Activated T-helper 1 cell treated with anti-CD3 and anti-CD28 coated beads, Interleukin-12 subunit alpha, Interleukin-12 subunit beta, Interleukin-2, Interleukin-4 antibody, amounts not matched to agents 30 ng/mL and 10 ng/mL and 1 ng/mL, durations not matched to agents 14 hours and 24 hours and 36 hours (primary cell): ENCODE results near the gene UBE2I. TPM values are rescaled to one million over a fixed set of nuclear protein-coding genes. Genes with fewer than 3 reads are reported as not detected.

ENCODE experiments used
- DNase-seq: peaks from one replicate; pipeline ENCODE4 v3.0.0; 2021; ENCODE audit warnings: low spot score
- H3K27ac Mint-ChIP-seq: one replicate; pipeline ENCODE4 v1.8.0; 2021; ENCODE audit warnings: mild to moderate bottlenecking, mixed read lengths
- H3K27me3 Mint-ChIP-seq: one replicate; pipeline ENCODE4 v1.8.0; 2022; ENCODE audit warnings: mild to moderate bottlenecking, moderate library complexity, mixed read lengths; ENCODE audit not compliant: insufficient read depth
- H3K36me3 Mint-ChIP-seq: one replicate; pipeline ENCODE4 v1.8.0; 2021; ENCODE audit warnings: low read depth, mixed read lengths
- H3K4me1 Mint-ChIP-seq: one replicate; pipeline ENCODE4 v1.8.0; 2021; ENCODE audit warnings: low read depth, mixed read lengths
- H3K4me3 Mint-ChIP-seq: one replicate; pipeline ENCODE4 v1.8.0; 2021; ENCODE audit warnings: mild to moderate bottlenecking, moderate library complexity, mixed read lengths
- H3K9me3 Mint-ChIP-seq: one replicate; pipeline ENCODE4 v1.8.0; 2021; ENCODE audit warnings: mixed read lengths
- intact Hi-C: fragments of 100-400 bp; cut with micrococcal nuclease; formaldehyde crosslinking; loops from one replicate; pipeline ENCODE4 v1.15.1; 2024
- total RNA-seq: library from RNA; stranded (reverse); gene quantifications from 2 replicates; pipeline ENCODE4 v1.2.3, GENCODE V29; 2022

Gene UBE2I
- total RNA-seq, 1 donor from 2014 or later, result 257 TPM

GRCh38 chr16:1281517-1281916, 27.9 kb upstream of the UBE2I start:
- Mint-ChIP-seq H3K4me1 (no peaks in the 10 kb centered on the region), H3K36me3 (no peaks in the 10 kb centered on the region), H3K4me3 (no peak overlapping the region), H3K9me3 (no peaks in the 10 kb centered on the region), H3K27ac (no peak overlapping the region), H3K27me3 (no peaks in the 10 kb centered on the region)
- intact Hi-C loops, result no loop called here
- no peak for DNase-seq

- DNase-seq, result no peak
- no peaks in the 10 kb centered on the region for H3K9me3 Mint-ChIP-seq
- H3K36me3 Mint-ChIP-seq, result no peaks in the 10 kb centered on the region
- no peaks in the 10 kb centered on the region for H3K27me3 Mint-ChIP-seq
- no peak overlapping the region for H3K4me3 Mint-ChIP-seq
- no peak overlapping the region for H3K27ac Mint-ChIP-seq
- intact Hi-C loops, result no loop called here
- no peaks in the 10 kb centered on the region for H3K4me1 Mint-ChIP-seq
These were observed 27.0 kb upstream of the UBE2I start for GRCh38 chr16:1282324-1282973.

- Mint-ChIP-seq H3K4me3 (no peak overlapping the region), H3K4me1 (no peaks in the 10 kb centered on the region), H3K9me3 (no peaks in the 10 kb centered on the region), H3K27me3 (no peaks in the 10 kb centered on the region), H3K36me3 (no peaks in the 10 kb centered on the region), H3K27ac (no peak overlapping the region)
- intact Hi-C loops, result no loop called here
- no peak for DNase-seq
These were observed 26.1 kb upstream of the UBE2I start for GRCh38 chr16:1283296-1283695.

GRCh38 chr16:1283996-1284616, 25.3 kb upstream of the UBE2I start:
- H3K27me3 Mint-ChIP-seq, result no peaks in the 10 kb centered on the region
- H3K4me1 Mint-ChIP-seq, result no peaks in the 10 kb centered on the region

GRCh38 chr16:1285669-1286512, 23.5 kb upstream of the UBE2I start:
- Mint-ChIP-seq H3K4me3 (no peak overlapping the region), H3K27ac (no peak overlapping the region), H3K4me1 (no peaks in the 10 kb centered on the region), H3K27me3 (peaks cover 10% of the 10 kb centered on the region), H3K9me3 (no peaks in the 10 kb centered on the region), H3K36me3 (no peaks in the 10 kb centered on the region)
- intact Hi-C loops, result no loop called here
- DNase-seq, result no peak

More at GRCh38 chr16:1283996-1284616, 25.3 kb upstream of the UBE2I start:
- Mint-ChIP-seq H3K9me3 (no peaks in the 10 kb centered on the region), H3K36me3 (no peaks in the 10 kb centered on the region), H3K27ac (no peak overlapping the region), H3K4me3 (no peak overlapping the region)
- DNase-seq, result no peak
- intact Hi-C loops, result no loop called here

GRCh38 chr16:1286513-1287094, 22.8 kb upstream of the UBE2I start:
- Mint-ChIP-seq H3K4me3 (no peak overlapping the region), H3K9me3 (no peaks in the 10 kb centered on the region), H3K36me3 (no peaks in the 10 kb centered on the region), H3K27ac (no peak overlapping the region), H3K4me1 (no peaks in the 10 kb centered on the region), H3K27me3 (peaks cover 14% of the 10 kb centered on the region)
- no peak for DNase-seq
- intact Hi-C loops, result no loop called here

- no peaks in the 10 kb centered on the region for H3K4me1 Mint-ChIP-seq
- no peaks in the 10 kb centered on the region for H3K36me3 Mint-ChIP-seq
- H3K27me3 Mint-ChIP-seq, result peaks cover 19% of the 10 kb centered on the region
- H3K9me3 Mint-ChIP-seq, result no peaks in the 10 kb centered on the region
- intact Hi-C loops, result no loop called here
- no peak overlapping the region for H3K27ac Mint-ChIP-seq
- no peak overlapping the region for H3K4me3 Mint-ChIP-seq
- no peak for DNase-seq
These were observed 21.3 kb upstream of the UBE2I start for GRCh38 chr16:1287982-1288670.

- H3K9me3 Mint-ChIP-seq, result no peaks in the 10 kb centered on the region
- DNase-seq, result no peak
These were observed 20.5 kb upstream of the UBE2I start for GRCh38 chr16:1288813-1289476.

GRCh38 chr16:1289477-1289866, 20.0 kb upstream of the UBE2I start:
- intact Hi-C loops, result no loop called here
- Mint-ChIP-seq H3K9me3 (no peaks in the 10 kb centered on the region), H3K4me3 (no peak overlapping the region), H3K27me3 (peaks cover 23% of the 10 kb centered on the region), H3K4me1 (no peaks in the 10 kb centered on the region), H3K27ac (no peak overlapping the region), H3K36me3 (no peaks in the 10 kb centered on the region)
- no peak for DNase-seq

More at GRCh38 chr16:1288813-1289476, 20.5 kb upstream of the UBE2I start:
- Mint-ChIP-seq H3K4me3 (no peak overlapping the region), H3K36me3 (no peaks in the 10 kb centered on the region), H3K4me1 (no peaks in the 10 kb centered on the region), H3K27ac (no peak overlapping the region), H3K27me3 (peaks cover 21% of the 10 kb centered on the region)
- intact Hi-C loops, result no loop called here

GRCh38 chr16:1290063-1290501, 19.4 kb upstream of the UBE2I start:
- no peak for DNase-seq
- Mint-ChIP-seq H3K36me3 (no peaks in the 10 kb centered on the region), H3K27ac (no peak overlapping the region), H3K9me3 (no peaks in the 10 kb centered on the region), H3K27me3 (peaks cover 24% of the 10 kb centered on the region), H3K4me1 (no peaks in the 10 kb centered on the region), H3K4me3 (no peak overlapping the region)
- intact Hi-C loops, result no loop called here

- peaks cover 26% of the 10 kb centered on the region for H3K27me3 Mint-ChIP-seq
- H3K36me3 Mint-ChIP-seq, result no peaks in the 10 kb centered on the region
- intact Hi-C loops, result no loop called here
- no peak overlapping the region for H3K27ac Mint-ChIP-seq
- DNase-seq, result no peak
- no peaks in the 10 kb centered on the region for H3K9me3 Mint-ChIP-seq
- H3K4me1 Mint-ChIP-seq, result no peaks in the 10 kb centered on the region
- H3K4me3 Mint-ChIP-seq, result no peak overlapping the region
These were observed 18.4 kb upstream of the UBE2I start for GRCh38 chr16:1290860-1291575.

- peaks cover under 1% of the 10 kb centered on the region for H3K4me1 Mint-ChIP-seq
- no peak for DNase-seq
- no peaks in the 10 kb centered on the region for H3K9me3 Mint-ChIP-seq
- H3K27me3 Mint-ChIP-seq, result peaks cover 26% of the 10 kb centered on the region
- H3K36me3 Mint-ChIP-seq, result no peaks in the 10 kb centered on the region
- no peak overlapping the region for H3K27ac Mint-ChIP-seq
- intact Hi-C loops, result no loop called here
- no peak overlapping the region for H3K4me3 Mint-ChIP-seq
These were observed 17.9 kb upstream of the UBE2I start for GRCh38 chr16:1291576-1291974.
